Ovary (tissue), 3 donors: ENCODE measurements around the gene AHR.

Source experiments
- CTCF ChIP-seq, 3 donors: fragments of 450-650 bp in 2 of 3; fragments of 200-600 bp in 1 of 3; IDR thresholded peaks; one replicate each; pipeline versions ENCODE4 v1.5.1 to v1.8.0; 2016 to 2022; ENCODE audit warnings: antibody characterized with exemption in 3 of 3, mild to moderate bottlenecking in 1 of 3
- EP300 ChIP-seq: sonication (generic); formaldehyde crosslinking; IDR thresholded peaks from one replicate; pipeline ENCODE4 v1.6.1; 2017; ENCODE audit warnings: antibody characterized with exemption
- donor health status: DM: no; HTN: no; CAD: no.

DNA sequence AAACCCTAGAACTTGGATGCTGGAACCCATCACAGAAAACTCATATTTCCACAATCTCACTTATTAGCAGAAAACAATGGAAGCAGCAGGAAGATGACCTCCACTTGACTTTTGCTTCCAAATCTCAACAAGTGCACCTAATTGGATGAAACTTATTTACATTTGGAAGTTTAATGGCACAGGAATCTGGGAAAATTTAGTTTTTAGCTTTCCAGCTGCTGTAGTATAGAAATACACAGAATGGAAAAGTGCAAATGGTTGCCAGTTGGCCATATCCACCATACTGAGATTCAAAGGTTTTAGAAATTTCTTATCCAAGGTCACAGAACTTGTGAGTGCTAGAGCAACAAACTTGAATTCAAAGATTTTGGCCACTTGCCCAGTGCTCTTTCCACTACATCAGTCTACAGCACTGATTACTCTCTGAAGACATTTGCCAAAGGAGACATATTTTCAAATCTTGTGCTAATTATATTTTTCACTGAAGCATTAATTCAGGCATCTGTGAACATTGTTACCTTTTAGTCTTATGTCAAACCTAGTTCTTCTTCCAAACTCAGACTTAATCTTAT is 9.3 kb upstream of the AHR start:
- no peak for TF ChIP-seq CTCF (IDR thresholded peaks at IDR 0.05)
- TF ChIP-seq EP300: no peak
